Type B pancreatic cell (in vitro differentiated cells): ENCODE measurements around the gene RIMBP2. TPM values are rescaled to one million over a fixed set of nuclear protein-coding genes. Genes with fewer than 3 reads are reported as not detected.

Source experiments
- DNase-seq: peaks from one replicate; pipeline ENCODE4 v3.0.0; 2021; ENCODE audit warnings: mixed read lengths; ENCODE audit not compliant: unreplicated experiment; ENCODE audit errors: extremely low spot score
- H3K27ac Mint-ChIP-seq: 2 replicates; pipeline ENCODE4 v1.8.0; 2021; ENCODE audit warnings: mild to moderate bottlenecking, mixed read lengths
- H3K27me3 Mint-ChIP-seq: 2 replicates; pipeline ENCODE4 v1.8.0; 2021; ENCODE audit warnings: mixed read lengths
- H3K36me3 Mint-ChIP-seq: 2 replicates; pipeline ENCODE4 v1.8.0; 2021; ENCODE audit warnings: mixed read lengths
- H3K4me1 Mint-ChIP-seq: one replicate; pipeline ENCODE4 v1.8.0; 2021; ENCODE audit warnings: mixed read lengths; ENCODE audit not compliant: unreplicated experiment
- H3K4me3 Mint-ChIP-seq: 2 replicates; pipeline ENCODE4 v1.8.0; 2021; ENCODE audit warnings: mild to moderate bottlenecking, mixed read lengths
- H3K9me3 Mint-ChIP-seq: 2 replicates; pipeline ENCODE4 v1.8.0; 2021; ENCODE audit warnings: mixed read lengths
- CTCF ChIP-seq: fragments of 200-600 bp; sonication (generic); conservative IDR thresholded peaks from 2 replicates; pipeline ENCODE4 v1.5.0; 2021; ENCODE audit warnings: antibody characterized with exemption, mild to moderate bottlenecking
- total RNA-seq: library from RNA; stranded (reverse); gene quantifications from 2 replicates; pipeline ENCODE4 v1.2.1, GENCODE V29; 2021; ENCODE audit warnings: low replicate concordance

Gene RIMBP2
- total RNA-seq, 1 donor from 2014 or later, result 23.7 TPM

DNA sequence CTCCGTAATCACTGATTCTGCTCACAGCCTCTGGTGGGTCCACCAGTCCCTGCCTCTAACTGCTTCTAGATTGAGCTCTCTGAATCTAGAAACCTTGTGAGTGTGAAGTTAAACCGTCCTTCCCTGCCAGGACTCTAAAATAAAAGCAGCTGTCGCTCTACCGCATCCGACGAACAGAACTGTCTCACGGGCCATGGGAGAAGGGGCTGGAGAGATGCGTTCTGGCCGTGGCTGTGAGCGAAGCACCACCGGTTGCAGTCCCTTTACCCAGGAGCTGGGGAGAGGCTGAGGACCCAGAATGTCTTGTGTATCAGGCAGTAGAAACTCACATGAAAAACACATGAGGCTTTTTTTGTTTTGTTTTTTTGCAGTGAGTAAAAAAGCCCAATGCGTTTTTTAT, 218.8 kb downstream of the RIMBP2 start:
- Mint-ChIP-seq H3K27ac (no peak overlapping the region), H3K4me3 (no peak overlapping the region), H3K36me3 (no peaks in the 10 kb centered on the region), H3K27me3 (no peaks in the 10 kb centered on the region), H3K4me1 (peaks cover 5% of the 10 kb centered on the region), H3K9me3 (no peaks in the 10 kb centered on the region)
- TF ChIP-seq CTCF, result no peak
- DNase-seq, result no peak

DNA sequence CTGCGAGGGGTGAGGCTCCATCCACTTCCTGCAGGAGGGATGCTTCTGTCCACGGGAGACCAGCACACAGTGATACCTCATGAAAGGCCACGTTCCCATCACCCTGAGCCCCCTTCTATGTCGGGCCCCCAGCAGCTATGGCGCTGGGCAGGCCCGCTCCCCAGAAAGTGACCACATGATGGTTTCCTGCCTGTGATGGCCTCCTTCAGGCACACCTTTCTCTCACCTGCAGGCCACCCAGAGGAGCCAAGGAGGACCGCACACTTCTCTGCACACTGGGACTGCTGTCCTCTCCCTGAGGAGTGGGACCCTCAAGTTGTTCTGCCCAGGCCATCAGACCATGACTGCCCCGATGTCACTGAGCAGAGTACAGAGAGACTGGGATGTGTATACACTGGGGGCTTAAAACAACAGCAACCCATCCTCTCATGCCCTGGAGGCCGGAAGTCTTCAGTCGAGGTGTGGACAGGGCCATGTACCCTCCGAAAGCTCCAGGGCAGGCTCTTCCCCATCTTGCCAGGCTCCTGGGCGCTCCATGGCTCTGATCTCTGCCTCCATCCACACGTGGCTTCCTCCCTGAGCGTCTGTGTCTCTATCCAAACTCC, 219.5 kb downstream of the RIMBP2 start:
- H3K27me3 Mint-ChIP-seq, result no peaks in the 10 kb centered on the region
- H3K27ac Mint-ChIP-seq, result no peak overlapping the region
- no peak overlapping the region for H3K4me3 Mint-ChIP-seq
- DNase-seq, result no peak
- H3K9me3 Mint-ChIP-seq, result no peaks in the 10 kb centered on the region
- peaks cover 5% of the 10 kb centered on the region for H3K4me1 Mint-ChIP-seq
- H3K36me3 Mint-ChIP-seq, result no peaks in the 10 kb centered on the region
- no peak for TF ChIP-seq CTCF

DNA sequence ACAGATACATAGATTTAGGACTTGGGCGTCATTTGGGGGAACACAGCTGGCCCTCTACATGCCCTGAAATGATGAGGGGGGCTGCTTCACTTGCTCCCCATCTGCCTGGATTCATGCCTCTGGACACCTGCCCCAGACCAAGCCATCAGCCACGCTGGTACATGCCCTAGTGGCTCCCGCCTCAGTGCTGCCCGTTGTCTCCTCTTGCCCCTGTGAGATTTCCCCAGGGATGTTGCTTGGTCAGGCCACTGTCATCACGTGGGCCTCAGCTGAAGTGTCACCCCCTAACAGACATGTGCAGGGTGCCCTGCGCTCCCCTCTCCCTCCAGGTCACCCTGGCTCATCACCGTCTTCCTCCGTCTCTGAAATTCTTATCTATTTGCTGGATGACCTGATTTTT, 220.9 kb downstream of the RIMBP2 start:
- Mint-ChIP-seq H3K27ac (no peak overlapping the region), H3K4me1 (peaks cover 5% of the 10 kb centered on the region), H3K36me3 (no peaks in the 10 kb centered on the region), H3K4me3 (no peak overlapping the region), H3K27me3 (no peaks in the 10 kb centered on the region), H3K9me3 (no peaks in the 10 kb centered on the region)
- DNase-seq, result no peak
- no peak for TF ChIP-seq CTCF

- Mint-ChIP-seq H3K27me3 (no peaks in the 10 kb centered on the region), H3K4me1 (peaks cover 5% of the 10 kb centered on the region), H3K4me3 (no peak overlapping the region), H3K9me3 (no peaks in the 10 kb centered on the region), H3K27ac (no peak overlapping the region), H3K36me3 (no peaks in the 10 kb centered on the region)
- no peak for TF ChIP-seq CTCF
- DNase-seq, result no peak
These were observed 221.4 kb downstream of the RIMBP2 start for GRCh38 chr12:130494736-130495135.

DNA sequence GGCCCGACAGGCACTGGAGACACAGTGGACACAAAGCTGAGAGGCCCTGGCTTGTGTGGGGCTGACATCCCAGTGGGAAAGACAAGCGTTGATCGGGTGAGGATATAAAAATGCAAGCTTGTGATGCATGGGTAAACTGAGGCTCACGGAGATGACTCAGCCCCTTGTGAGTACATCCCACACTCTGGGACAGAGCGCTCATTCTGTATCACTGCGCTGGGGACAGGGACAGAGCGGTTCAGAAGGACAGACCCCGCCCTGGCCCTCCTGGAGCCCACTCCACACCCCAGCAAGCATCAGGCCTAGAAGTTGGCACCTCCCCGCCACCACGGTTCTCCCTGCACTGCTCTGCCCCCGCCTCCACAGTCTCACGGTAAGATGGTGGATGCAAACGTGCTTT, 222.1 kb downstream of the RIMBP2 start:
- no peak for TF ChIP-seq CTCF
- Mint-ChIP-seq H3K4me3 (no peak overlapping the region), H3K36me3 (no peaks in the 10 kb centered on the region), H3K27me3 (no peaks in the 10 kb centered on the region), H3K9me3 (no peaks in the 10 kb centered on the region), H3K27ac (no peak overlapping the region), H3K4me1 (peaks cover 5% of the 10 kb centered on the region)
- DNase-seq, result no peak
